Renal cortical epithelial cell (primary cell): ENCODE measurements around the gene LAMA3. TPM values are rescaled to one million over a fixed set of nuclear protein-coding genes. Genes with fewer than 3 reads are reported as not detected.
A peak's percentile ranks its signal among the peaks of the same experiment; 100 is the strongest.

Experiments
- DNase-seq: peaks from one replicate; pipeline ENCODE4 v3.0.0-alpha.2; 2011; ENCODE audit warnings: low read depth
- total RNA-seq: library from RNA; depleted of rRNA; stranded (reverse); fragments of >200 nt; gene quantifications from 2 replicates; pipeline ENCODE4 v1.2.3, GENCODE V29; 2014

Gene LAMA3
- total RNA-seq, 1 donor from 2014 or later: 70.9 TPM

DNA sequence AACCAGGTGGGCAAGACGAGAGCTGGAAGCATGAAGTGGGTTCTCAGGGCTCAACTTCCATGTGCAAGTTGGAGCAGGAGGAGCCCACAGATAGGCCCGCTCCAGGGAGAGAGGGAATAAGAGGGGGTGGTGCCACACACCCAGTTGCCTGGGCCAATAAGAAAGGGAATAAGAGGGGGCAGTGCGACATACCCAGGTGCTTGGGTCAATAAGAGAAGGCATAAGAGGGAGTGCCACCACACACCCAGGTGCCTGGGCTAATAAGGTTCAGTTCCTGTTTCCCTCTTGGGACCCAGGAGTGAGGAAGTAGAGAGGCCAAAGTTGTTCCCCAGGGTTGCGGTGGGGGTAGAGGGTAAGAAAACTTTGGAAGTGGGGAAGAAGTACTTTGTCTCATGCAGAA, 127.5 kb downstream of the LAMA3 start:
- no peak for DNase-seq

DNA sequence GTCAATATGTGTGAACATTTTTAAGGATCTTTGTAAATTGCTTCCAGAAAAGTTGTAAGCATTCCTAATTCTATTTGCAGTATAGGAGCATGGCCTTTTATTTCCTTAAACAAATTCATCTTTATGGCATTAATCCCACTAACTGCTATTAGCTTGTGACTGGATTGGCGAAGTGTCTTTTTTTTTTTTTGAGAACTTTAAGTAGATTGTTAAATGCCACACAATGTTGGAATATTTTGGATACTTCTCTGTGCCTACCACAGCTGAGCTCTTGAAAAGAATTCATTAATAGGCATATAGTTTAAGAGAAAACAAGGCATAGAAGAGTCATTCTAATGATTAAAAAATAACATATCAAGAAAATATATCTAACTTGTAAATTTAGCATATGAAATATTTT, 129.7 kb downstream of the LAMA3 start:
- no peak for DNase-seq

DNA sequence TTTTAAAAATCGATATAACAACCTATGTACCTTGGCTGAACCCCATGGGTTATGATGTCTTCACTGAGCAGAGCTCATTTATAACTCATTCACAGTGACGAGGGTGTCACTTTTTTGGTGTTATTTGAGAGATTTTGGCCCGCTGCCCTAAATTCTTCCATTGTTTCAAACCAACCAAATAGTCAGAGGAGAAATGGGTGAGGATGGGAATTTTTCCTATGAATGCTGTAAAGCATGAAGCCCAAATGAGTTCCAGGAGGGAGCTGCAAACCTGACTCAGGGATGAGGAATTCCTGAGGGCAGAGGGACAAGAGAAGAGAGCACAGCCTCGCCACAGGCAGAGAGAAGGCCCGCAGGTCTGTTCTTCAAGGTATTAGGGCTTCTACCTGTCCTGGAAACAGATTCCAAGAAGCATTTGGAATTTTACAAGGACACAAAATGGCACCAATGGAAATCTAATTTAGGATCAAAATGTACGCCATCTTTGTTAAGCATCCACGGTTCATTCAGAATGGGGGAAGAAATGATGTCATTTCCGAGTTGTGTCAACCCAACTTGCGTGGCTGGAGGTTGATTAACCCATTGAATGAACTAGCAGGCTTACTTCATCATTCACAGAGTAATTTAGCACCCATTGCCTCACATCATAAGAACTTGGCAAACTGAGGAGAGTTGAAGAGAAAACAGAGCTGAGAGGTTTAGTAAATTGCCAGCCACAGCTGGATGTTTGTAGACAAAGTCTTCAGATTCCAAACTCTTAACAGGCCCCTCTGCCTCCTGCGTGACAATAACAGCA, 133.5 kb downstream of the LAMA3 start:
- DNase-seq: peak; percentile 89

DNA sequence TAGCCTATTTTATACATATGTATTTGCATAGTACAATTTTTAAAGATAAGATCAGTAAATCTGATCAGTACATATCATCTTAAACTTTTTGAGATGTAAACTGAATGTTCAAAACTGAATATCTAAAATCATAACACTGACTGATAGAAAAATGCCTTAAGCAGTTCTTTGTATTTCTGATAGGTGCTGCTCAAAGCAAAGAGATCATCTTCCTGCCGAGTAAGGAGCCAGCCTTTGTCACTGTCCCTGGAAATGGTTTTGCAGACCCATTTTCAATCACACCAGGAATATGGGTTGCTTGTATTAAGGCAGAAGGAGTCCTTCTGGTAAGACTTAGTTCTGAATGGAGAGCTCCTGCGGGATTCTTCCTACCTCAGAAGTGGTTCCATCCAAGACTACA, 135.0 kb downstream of the LAMA3 start:
- no peak for DNase-seq

DNA sequence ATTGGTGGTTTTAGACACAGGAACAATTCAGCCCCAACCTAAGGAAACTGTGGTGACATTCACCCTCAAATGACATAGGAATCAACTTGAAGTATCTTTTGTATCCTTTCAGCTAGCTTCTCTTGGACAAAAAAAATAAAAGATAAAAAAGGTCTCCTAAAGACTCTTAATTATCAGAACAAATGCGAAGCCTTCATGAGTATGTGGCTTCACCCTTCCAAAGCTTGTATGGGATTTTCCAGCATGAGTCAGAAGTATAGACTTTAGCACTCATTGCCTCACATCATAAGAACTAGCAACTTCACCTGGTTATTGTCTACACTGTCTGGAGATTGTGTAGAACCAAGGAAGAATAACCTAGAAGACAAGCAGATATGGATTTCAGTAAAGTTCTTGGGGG, 135.4 kb downstream of the LAMA3 start:
- DNase-seq: peak; percentile 90

DNA sequence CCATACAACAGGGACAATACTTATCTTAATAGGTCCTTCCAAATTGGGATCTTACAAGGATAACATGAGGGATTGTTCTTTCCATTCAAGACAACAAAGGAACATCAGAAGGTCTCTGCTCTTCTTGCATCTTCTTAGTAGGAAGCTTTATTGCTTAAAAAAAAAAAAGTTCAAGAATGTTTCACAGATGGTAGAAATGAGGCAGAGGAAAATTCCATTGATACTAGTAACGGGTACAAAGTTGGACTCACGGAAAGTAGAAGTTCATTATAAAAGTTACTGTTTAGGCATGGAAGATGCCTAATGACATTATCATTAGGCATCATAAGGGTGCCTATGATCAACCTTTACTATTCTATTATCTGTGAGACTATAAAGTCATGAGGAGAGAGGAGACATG, 136.2 kb downstream of the LAMA3 start:
- peak; percentile 51 for DNase-seq

DNA sequence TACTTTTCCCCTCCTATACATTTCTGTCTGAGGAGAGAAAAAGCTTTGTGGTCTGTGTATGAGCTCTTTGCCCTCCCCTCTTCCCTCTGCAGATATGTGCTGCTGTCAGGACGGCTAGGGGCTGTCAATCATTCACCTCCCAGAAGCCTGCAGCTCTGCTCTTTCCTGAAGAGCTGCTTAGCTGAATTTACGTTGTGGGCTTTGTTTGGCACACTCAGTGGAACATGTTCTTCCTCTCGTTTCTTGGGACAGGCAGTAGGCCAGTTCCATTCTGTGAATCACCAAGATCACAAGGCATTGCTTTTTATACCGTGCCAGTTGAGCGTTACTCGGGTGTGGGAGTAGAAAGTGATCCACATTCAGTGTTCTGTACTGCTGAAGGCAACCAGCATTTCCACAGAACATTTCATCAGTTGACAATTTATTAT, 136.7 kb downstream of the LAMA3 start:
- peak; percentile 99 for DNase-seq

DNA sequence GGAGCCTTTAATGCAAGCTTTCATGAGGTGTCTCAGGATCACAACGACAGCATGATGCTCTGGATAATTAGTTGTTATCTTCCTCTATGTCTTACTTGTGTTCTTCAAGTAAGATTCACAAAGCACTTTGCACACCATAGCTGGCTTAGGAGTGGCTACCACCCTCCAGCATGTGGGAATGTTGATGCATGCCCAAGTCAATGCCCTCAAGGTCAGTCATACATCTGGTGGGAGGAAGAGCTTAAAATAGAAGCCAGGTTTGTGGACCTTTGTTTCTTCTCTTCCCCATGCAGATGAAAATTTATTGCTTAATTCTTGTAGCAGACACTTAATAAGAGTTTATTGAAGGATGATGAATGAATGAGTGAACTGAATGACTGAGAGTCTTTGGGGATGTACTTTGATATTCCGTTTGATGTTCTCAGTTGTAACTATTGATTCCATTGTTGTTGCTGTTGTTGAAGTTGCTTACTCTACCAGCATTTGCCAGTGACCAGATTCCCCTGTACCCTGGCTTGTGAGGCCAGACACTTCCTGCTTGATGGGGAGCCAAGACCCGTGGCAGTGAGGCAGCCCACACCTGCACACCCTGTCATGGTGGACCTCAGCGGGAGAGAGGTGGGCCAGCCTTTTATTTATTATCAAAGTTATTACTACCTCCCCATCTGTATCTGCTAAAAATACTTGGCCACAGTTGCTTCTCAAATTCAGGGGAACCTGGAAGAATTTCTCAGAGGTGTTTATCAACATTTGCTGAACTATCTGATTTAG, 137.8 kb downstream of the LAMA3 start:
- DNase-seq: peak; percentile 78

DNA sequence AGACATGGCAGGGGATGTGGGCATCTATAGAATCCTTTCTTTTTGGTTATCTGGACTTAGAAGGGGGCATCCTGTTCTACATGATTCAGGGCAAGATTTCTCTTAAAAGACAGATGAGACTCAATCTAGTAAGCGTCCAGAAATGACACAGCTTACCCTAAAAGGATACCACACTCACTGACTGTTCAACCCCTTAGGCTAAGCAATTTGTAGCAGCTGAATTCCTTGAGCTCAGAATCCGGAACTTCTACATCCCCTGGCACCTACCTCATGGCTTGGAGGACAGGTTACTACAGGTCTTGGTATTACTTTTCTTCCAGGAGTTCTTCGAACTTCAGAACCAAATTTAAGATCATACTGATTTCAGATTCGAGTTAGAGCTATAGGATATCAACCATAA, 138.4 kb downstream of the LAMA3 start:
- peak; percentile 98 for DNase-seq

DNA sequence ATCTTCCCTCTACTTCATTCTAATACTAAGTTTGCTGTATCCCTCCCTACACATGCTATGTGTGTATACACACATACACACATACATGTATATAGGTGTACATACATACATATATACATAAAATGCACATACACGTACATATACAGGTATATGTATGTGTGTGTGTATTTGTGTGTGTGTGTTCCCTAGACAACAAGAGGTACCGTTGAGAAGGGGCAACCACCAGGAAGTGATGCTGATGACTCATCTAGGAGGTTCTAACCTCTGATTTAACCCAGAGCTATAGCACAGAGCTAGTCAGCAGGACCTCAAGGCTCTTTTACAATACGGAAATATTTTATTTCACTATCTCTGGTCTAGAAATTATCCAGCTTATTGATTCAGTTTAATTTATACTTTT, 139.2 kb downstream of the LAMA3 start:
- DNase-seq: peak; percentile 97

DNA sequence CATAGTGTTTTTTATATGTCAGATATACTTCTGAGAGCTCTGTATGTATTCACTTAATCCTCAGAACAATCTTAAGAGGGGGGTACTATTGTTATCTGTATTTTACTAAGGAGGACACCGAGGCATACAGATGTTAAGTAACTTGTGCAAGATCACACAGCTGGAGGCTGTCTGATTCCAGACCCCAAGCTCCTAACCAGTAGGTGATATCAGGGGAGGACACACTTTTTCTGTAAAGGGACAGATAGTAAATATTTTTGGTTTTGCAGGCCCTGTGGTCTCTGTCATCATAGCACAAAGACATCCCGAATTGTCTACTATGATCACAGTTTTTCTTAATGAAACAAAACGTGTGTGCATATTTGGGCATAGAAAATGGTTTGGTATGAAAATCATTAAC, 143.7 kb downstream of the LAMA3 start:
- no peak for DNase-seq

DNA sequence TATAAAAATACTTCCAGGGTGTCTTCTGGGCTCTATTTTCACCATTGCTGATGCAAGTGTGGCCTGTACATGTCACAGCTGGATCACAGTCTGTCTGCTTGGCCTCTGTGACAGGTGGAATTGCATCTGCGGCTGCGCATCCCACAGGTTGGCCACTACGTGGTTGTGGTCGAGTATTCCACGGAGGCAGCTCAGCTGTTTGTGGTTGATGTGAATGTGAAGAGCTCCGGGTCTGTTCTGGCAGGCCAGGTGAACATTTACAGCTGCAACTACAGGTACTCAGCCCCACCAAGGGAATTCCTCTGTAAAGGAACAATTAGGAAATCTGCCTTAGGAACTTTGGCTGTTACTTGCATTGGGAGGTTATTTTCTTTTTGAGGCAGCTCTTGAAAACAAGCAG, 144.5 kb downstream of the LAMA3 start:
- no peak for DNase-seq

DNA sequence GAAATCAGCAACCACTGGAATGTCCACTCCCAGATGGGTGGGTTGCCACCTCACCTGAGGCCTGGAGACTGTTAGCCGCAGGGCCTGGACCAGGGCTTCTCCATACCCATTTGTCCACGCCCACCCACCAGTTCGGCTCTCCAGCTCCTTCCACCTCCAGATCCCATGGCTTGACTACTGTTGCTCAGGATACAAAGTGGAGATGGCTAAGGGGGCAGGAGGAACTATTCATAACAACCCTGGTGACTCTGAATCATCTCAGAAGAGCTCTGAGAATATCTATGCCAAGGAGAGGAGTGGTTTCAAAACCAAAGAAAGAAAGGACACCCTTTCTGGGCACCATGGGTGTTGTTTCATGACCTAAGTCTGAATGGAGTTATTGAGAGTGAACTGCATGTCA, 145.8 kb downstream of the LAMA3 start:
- DNase-seq: no peak

DNA sequence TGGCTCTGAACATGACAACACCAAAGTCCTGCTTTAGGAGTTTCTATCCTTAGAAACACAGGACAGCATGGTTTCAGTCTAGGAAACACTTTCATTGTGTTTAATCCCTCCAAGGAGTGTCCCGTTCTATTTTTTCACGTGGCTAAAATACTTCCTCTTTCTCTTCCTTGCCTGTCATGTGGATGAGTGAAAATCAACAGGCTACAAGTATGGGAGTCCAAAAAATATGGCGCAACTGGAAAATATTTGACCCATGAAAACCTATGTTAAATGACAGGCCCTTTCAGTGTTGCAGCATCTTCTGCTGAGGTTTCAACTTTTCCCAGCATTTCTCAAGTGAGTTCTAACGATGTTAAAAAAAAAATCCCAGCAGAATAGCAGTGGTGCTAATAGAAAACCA, 146.3 kb downstream of the LAMA3 start:
- no peak for DNase-seq

DNA sequence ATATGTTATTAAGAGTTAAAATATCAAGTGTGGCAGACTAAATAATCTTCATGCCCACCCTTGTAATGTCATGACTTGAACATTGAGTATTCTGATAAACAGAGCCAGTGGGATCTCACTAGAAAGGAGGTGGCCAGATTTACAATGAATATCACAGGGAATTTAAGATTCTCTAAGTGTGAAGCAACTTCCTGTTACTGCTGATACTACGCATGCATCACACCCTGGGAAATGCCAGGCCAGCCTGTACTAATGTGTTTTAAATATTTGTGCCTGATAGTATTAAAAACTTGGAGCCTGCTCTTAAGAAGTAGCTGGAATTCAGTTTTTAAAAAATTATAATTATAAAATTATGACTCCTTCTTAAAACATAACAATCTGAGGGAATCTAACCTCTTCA, 148.3 kb downstream of the LAMA3 start:
- peak; percentile 85 for DNase-seq

DNA sequence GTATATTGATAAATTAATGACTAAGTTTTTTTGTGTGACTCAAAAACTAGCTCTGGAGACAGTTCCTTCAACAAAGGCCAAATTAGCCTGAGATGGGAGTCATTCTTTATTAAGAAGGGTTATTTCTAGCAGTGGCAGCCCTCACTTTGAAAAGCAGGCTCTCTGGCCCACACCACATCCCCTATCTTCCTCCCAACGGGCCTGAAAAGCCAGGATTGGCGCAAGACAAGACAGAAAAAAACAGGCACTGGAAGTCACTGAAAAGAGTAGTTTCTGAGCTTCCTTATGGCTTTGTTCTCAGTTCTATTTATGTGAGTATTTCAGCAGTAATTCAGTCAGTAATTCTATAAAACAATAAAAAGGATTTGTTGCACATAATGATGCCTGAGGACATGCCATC, 149.0 kb downstream of the LAMA3 start:
- no peak for DNase-seq

DNA sequence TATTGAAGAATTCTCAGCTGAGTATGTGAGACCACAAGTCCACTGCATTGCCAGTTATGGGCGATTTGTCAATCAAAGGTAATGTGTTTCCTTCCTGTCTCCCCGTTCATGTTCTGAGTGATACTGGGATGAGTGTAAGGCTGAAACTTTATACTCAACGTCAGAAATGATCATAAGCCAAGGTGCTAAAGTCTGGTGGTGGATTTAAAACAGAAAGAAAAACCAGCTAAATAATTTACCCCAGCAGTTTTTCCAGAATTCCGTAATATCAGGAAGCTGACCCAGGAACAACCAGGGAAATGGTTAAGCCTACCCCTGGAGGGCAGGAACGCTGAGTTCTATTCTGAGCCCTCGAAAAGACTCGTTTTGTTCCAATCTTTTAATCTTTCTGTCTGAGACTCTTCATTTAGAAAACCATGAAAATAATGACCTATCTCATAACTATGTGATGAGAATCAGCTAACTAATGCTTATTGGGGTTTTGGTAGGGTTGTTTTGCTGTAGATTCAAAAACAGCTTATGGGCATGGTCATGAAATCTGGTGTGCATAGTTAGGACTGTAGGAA, 149.6 kb downstream of the LAMA3 start:
- DNase-seq: peak; percentile 73

DNA sequence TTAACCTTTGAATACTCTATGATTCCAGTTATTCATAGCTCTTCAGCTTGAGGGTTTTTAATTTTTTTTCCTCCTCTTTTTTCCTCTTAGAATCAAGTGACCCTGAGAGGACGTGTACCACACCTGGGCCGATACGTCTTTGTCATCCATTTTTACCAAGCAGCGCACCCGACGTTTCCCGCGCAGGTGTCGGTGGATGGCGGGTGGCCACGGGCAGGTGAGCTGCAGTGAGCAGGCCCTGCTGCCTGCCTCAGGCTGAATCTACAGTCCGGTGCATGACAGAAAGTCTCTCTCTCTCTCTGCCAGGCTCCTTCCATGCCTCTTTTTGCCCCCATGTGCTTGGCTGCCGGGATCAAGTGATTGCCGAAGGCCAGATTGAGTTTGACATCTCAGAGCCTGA, 153.1 kb downstream of the LAMA3 start:
- DNase-seq: no peak

DNA sequence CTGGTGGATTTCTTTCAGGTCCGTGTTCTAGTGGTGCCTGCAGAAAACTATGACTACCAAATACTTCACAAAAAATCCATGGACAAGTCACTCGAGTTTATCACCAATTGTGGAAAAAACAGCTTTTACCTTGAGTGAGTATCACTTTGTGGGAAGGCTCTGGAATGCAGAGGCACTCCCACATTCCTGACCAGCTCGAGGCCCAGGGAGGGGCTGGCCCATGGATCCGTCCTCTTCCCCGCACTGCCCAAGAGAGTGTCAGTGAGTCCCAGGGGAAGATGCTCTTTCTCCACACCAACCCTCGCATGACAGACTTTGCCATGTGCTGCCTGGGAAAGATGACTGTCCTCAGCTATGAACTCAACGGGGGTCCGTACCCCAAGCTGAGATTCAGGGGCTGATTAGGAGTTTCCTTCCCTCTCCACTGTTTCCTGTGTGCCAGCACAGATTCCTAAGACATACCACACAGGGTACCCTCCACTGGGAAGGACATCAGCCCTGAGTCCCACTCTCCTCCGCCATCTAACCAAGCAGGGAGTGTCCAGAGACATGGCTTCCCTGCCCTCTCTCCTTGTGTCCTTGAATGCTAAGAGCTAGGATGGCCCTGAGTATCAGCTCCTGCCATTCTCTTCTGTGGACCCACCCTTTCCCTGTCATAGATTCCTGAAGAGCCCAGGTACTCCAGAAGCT, 155.9 kb downstream of the LAMA3 start:
- peak; percentile 74 for DNase-seq

DNA sequence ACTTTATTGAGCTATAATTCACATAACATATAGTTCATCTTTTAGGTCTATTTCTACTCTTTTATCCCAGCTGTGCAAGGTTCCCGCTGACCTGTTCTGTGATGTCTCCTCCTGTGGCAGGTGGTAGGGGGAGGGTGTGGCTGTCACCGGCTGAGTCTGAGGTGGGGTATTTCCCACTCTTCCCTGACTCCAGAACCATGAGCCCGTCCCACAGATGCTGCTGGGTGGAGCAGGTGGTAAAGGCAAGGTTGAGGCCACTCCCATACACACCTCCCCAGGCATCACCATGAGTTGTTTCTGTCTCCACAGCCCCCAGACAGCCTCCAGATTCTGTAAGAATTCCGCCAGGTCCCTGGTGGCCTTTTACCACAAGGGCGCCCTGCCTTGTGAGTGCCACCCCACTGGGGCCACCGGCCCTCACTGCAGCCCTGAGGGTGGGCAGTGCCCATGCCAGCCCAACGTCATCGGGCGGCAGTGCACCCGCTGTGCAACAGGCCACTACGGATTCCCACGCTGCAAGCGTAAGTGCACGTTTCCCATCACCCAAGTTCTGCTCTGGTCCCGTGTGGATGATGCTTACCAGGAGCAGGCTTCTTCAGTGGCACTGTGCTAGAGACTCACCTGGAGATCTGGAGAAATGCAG, 156.9 kb downstream of the LAMA3 start:
- no peak for DNase-seq

DNA sequence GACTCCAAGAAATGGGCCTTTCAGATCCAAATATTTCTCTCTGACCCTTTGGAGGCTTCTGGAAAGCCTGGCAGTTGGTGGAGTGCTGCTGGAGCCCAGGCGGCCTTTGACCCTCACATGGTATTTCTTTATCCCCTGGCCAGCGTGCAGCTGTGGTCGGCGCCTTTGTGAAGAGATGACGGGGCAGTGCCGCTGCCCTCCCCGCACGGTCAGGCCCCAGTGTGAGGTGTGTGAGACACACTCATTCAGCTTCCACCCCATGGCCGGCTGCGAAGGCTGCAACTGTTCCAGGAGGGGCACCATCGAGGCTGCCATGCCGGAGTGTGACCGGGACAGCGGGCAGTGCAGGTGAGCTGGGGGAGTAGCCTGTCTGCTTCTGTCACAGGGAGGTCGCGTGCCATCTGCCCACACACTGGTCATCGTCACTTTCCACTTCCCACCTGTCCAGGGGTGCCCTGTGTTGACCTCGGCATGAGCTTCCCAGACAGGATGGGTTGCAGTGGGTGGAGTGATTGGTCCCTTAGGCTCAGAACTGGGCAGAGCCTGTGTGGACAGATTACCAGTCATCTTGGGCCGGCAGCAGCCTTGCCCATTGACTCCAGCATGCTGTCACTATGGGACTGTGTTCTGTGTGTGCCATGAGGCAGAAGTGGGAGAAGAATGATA, 158.2 kb downstream of the LAMA3 start:
- DNase-seq: no peak
